GM12878 (cell line): Measurements from ENCODE around the gene CCDC39. TPM values are rescaled to one million over a fixed set of nuclear protein-coding genes. Genes with fewer than 3 reads are reported as not detected.

Experiments used
- ATAC-seq: fragments of 200-7000 bp; cut with Tn5 transposase; 3 replicates; pipeline ENCODE4 v1.9.1; 2020; ENCODE audit warnings: mild to moderate bottlenecking, moderate library complexity
- BruUV-seq: library from RNA; stranded (reverse); fragments of 400-500 nt; replicated peaks from 2 replicates; lab custom pipeline; 2021; lab: Mats Ljungman, UMichigan
- CTCF ChIA-PET: fragments of 300-600 bp; sonication (Branson Sonifier 250); formaldehyde crosslinking; extraction: SDS; loops from one replicate; lab custom pipeline; 2021; ENCODE audit warnings: inconsistent platforms; lab: Yijun Ruan, JAX
- POLR2A ChIA-PET: fragments of 350-600 bp; formaldehyde crosslinking; extraction: SDS; loops from one replicate; lab custom pipeline; 2021; ENCODE audit warnings: inconsistent platforms; lab: Charles Lee
- RAD21 ChIA-PET: fragments of 300-600 bp; sonication (Branson Sonifier 250); formaldehyde crosslinking; loops from one replicate; lab custom pipeline; 2023; ENCODE audit warnings: antibody characterized with exemption; ENCODE audit not compliant: unreplicated experiment; lab: Charles Lee
- SMC1A ChIA-PET: fragments of 300-600 bp; sonication (Branson Sonifier 250); formaldehyde crosslinking; loops from one replicate; lab custom pipeline; 2023; ENCODE audit not compliant: unreplicated experiment, uncharacterized antibody; lab: Charles Lee
- DNase-seq: peaks from one replicate; pipeline ENCODE4 v3.0.0-alpha.2; 2011; ENCODE audit warnings: low read depth, low spot score
- FAIRE-seq: peaks from 3 replicates; lab custom pipeline; 2011; peaks lifted over from hg19 to GRCh38; lab: Jason Lieb, UNC
- H2AFZ ChIP-seq: 2 replicates; pipeline ENCODE4 v1.6.0; 2011; ENCODE audit warnings: low read depth, low read length, control low read depth; ENCODE audit not compliant: control insufficient read depth
- H3K27ac ChIP-seq: 2 replicates; pipeline ENCODE4 v1.5.1; 2011; ENCODE audit warnings: control low read depth; ENCODE audit not compliant: control insufficient read depth, insufficient read depth
- H3K27me3 ChIP-seq, 2 experiments: replicated peaks in 1 of 2; 2 replicates each; pipeline versions ENCODE4 v1.6.0 to v1.6.1; 2011; ENCODE audit warnings: low read length in 1 of 2; ENCODE audit not compliant: control insufficient read depth in 2 of 2, insufficient read depth in 2 of 2
- H3K36me3 ChIP-seq, 2 experiments: 2 replicates each; pipeline ENCODE4 v1.5.1; 2011; ENCODE audit warnings: low read length in 1 of 2; ENCODE audit not compliant: control insufficient read depth in 2 of 2, insufficient read depth in 2 of 2
- H3K4me1 ChIP-seq: 2 replicates; pipeline ENCODE4 v1.6.1; 2011; ENCODE audit warnings: mild to moderate bottlenecking, low read length, moderate library complexity, mixed read lengths; ENCODE audit not compliant: control insufficient read depth, insufficient read depth
- H3K4me2 ChIP-seq: 2 replicates; pipeline ENCODE4 v1.6.0; 2011; ENCODE audit warnings: control low read depth; ENCODE audit not compliant: control insufficient read depth, insufficient read depth
- H3K4me3 ChIP-seq: fragments of 200-600 bp; sonication (generic); 2 replicates; pipeline ENCODE4 v1.5.1; 2016
- H3K79me2 ChIP-seq: 2 replicates; pipeline ENCODE4 v1.6.0; 2011; ENCODE audit warnings: low read length; ENCODE audit not compliant: control insufficient read depth, insufficient read depth
- H3K9ac ChIP-seq: 2 replicates; pipeline ENCODE4 v1.8.0; 2011; ENCODE audit warnings: low read length, control low read depth, mixed read lengths; ENCODE audit not compliant: control insufficient read depth, insufficient read depth
- H3K9me3 ChIP-seq: replicated peaks from 3 replicates; pipeline ENCODE4 v1.5.1; 2011; ENCODE audit warnings: mild to moderate bottlenecking, low read length; ENCODE audit not compliant: control insufficient read depth, insufficient read depth
- H4K20me1 ChIP-seq: 2 replicates; pipeline ENCODE4 v1.6.0; 2011; ENCODE audit not compliant: control insufficient read depth, insufficient read depth
- KLF5 ChIP-seq: fragments of 450-650 bp; IDR thresholded peaks from 2 replicates; pipeline ENCODE4 v1.6.1; 2014; ENCODE audit warnings: mild to moderate bottlenecking; ENCODE audit not compliant: partially characterized antibody
- MTA3 ChIP-seq: IDR thresholded peaks from 2 replicates; pipeline ENCODE4 v1.6.1; 2012; ENCODE audit warnings: low read length, inconsistent platforms, borderline replicate concordance
- NR2F1 ChIP-seq: fragments of 450-650 bp; conservative IDR thresholded peaks from 2 replicates; pipeline ENCODE4 v1.6.1; 2017; ENCODE audit warnings: mild to moderate bottlenecking
- RUNX3 ChIP-seq: IDR thresholded peaks from 2 replicates; pipeline ENCODE4 v1.6.1; 2012; ENCODE audit warnings: low read length, inconsistent platforms
- TAF1 ChIP-seq: IDR thresholded peaks from 2 replicates; pipeline ENCODE4 v1.6.1; 2011; ENCODE audit warnings: mild to moderate bottlenecking, low read depth, low read length, borderline replicate concordance
- TARDBP ChIP-seq: IDR thresholded peaks from 2 replicates; pipeline ENCODE4 v1.6.1; 2016; ENCODE audit warnings: borderline replicate concordance
- YY1 ChIP-seq: IDR thresholded peaks from 2 replicates; pipeline ENCODE4 v1.6.1; 2011; ENCODE audit warnings: low read depth, mild to moderate bottlenecking, low read length
- WGBS: methylation state at CpG from one replicate; pipeline ENCODE4 v1.1.6; 2016; ENCODE audit warnings: low lambda C conversion rate; ENCODE audit not compliant: insufficient replicate concordance, insufficient coverage; ENCODE audit errors: missing lambda C conversion rate; 5-methylcytosine and 5-hydroxymethylcytosine counted together
- in situ Hi-C: fragments of 300-500 bp; cut with MboI; formaldehyde crosslinking; loops from 9 replicates; pipeline ENCODE4 v1.14.3; 2018; ENCODE audit warnings: mixed read lengths
- intact Hi-C: fragments of 100-400 bp; cut with micrococcal nuclease; formaldehyde crosslinking; loops from one replicate; pipeline ENCODE4 v1.14.2; 2022; ENCODE audit not compliant: unreplicated experiment
- polyA plus RNA-seq, 11 experiments: library from polyadenylated mRNA; depleted of rRNA in 4 of 11; unstranded in 6 of 11; stranded (reverse) in 5 of 11; fragments of >200 nt; fragmentation: Nextera tagmentation in 4 of 11; fragmentation: Illumina TruSeq in 1 of 11; extraction: Ambion mirVana in 4 of 11; extraction: Trizol in 1 of 11; gene quantifications; 1 replicate in 1 of 11; 2 replicates in 10 of 11; pipeline versions ENCODE4 v1.2.1 to v1.2.3, GENCODE V29; 2011 to 2016; ENCODE audit warnings: inconsistent platforms in 2 of 11, missing spikeins in 2 of 11, low read depth in 1 of 11
- total RNA-seq, 4 experiments: library from RNA; depleted of rRNA in 3 of 4; stranded (reverse); fragments of >200 nt in 3 of 4; fragmentation: Illumina TruSeq in 1 of 4; extraction: Trizol in 1 of 4; gene quantifications; 2 replicates each; pipeline versions ENCODE4 v1.2.1 to v1.2.3, GENCODE V29; 2013 to 2021
- TF ChIP-seq, protein P1 (sequence below): fragments of 450-650 bp; IDR thresholded peaks from 2 replicates; pipeline ENCODE4 v1.6.1; 2016; ENCODE audit warnings: mild to moderate bottlenecking
- TF ChIP-seq, protein P2 (sequence below): IDR thresholded peaks from 2 replicates; pipeline ENCODE4 v1.6.1; 2011; ENCODE audit warnings: borderline replicate concordance, low read depth, mild to moderate bottlenecking, moderate library complexity, mixed read lengths, low read length; ENCODE audit not compliant: insufficient read depth; ENCODE audit errors: extremely low read length

CCDC39 gene
- total and polyA plus RNA-seq, 10 of the 15 experiments (the other 5 are each of a cell fraction or from before 2014, with no cell fraction given): 0.10 to 0.69 (median 0.31) TPM

DNA sequence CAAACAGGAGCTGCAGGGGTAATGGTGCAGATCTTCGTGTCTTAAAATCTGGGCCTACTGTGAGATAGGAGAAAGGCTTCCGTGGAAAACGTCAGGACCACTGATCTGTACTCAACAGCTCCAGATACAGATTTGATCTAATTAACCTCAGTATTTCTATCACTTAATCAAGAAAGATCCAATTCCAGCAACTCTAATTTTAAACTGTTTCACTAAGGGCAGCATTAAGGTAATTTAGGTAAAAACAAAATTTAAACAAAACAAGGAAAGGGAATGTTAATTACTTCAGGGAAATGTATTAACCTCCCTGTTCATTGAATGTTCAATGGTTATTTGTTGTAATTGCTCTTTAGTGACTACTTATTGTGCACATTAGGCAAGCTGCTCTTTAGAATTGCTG lies 103.7 kb downstream of the CCDC39 start:
- H3K4me2 ChIP-seq: no peak overlapping the region
- no peaks in the 10 kb centered on the region for H3K9me3 ChIP-seq
- H3K36me3 ChIP-seq: no peaks in the 10 kb centered on the region
- RAD21 ChIA-PET: no interaction called here
- no peaks in the 10 kb centered on the region; a peak in 1 of 4 replicates for H3K27me3 ChIP-seq
- POLR2A ChIA-PET: interaction anchor here (0.6 kb wide), 3 partner anchors 240 to 521 kb away, joined by 3 to 4 read pairs (median 3); no protein-coding TSS in a partner anchor
- WGBS: 73% methylated on average over 3 of the region's 3 CpGs
- intact Hi-C loops: no loop called here
- CTCF ChIA-PET: no interaction called here
- no peak for ATAC-seq
- H3K9ac ChIP-seq: no peak overlapping the region
- H3K79me2 ChIP-seq: no peaks in the 10 kb centered on the region
- H3K4me1 ChIP-seq: no peaks in the 10 kb centered on the region
- no peak for DNase-seq
- FAIRE-seq: no peak
- no peak overlapping the region for H2AFZ ChIP-seq
- H3K4me3 ChIP-seq: no peak overlapping the region
- no peak overlapping the region for H3K27ac ChIP-seq
- SMC1A ChIA-PET: interaction anchor here (1.8 kb wide), 1 partner anchor 764 kb away, joined by 5 read pairs; no protein-coding TSS in a partner anchor
- no peaks in the 10 kb centered on the region for H4K20me1 ChIP-seq
- in situ Hi-C loops: no loop called here
- TF ChIP-seq, protein P1, sequence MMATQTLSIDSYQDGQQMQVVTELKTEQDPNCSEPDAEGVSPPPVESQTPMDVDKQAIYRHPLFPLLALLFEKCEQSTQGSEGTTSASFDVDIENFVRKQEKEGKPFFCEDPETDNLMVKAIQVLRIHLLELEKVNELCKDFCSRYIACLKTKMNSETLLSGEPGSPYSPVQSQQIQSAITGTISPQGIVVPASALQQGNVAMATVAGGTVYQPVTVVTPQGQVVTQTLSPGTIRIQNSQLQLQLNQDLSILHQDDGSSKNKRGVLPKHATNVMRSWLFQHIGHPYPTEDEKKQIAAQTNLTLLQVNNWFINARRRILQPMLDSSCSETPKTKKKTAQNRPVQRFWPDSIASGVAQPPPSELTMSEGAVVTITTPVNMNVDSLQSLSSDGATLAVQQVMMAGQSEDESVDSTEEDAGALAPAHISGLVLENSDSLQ: no peak
- TF ChIP-seq KLF5 (no peak), RUNX3 (no peak), TAF1 (no peak), MTA3 (no peak), YY1 (no peak), NR2F1 (no peak), TARDBP (no peak)
- TF ChIP-seq, protein P2, sequence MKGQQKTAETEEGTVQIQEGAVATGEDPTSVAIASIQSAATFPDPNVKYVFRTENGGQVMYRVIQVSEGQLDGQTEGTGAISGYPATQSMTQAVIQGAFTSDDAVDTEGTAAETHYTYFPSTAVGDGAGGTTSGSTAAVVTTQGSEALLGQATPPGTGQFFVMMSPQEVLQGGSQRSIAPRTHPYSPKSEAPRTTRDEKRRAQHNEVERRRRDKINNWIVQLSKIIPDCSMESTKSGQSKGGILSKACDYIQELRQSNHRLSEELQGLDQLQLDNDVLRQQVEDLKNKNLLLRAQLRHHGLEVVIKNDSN: no peak
- BruUV-seq: no TSS peak
